ENCODE results near the gene IKBIP. TPM values are rescaled to one million over a fixed set of nuclear protein-coding genes. Genes with fewer than 3 reads are reported as not detected.

The IKBIP gene
- total and polyA plus RNA-seq, 9 of the 15 experiments (the other 6 are each of a cell fraction or from before 2014, with no cell fraction given) = 3.3 to 19.5 (median 14.9) TPM

- peak; percentile 84 for TF ChIP-seq GTF2E2 (tag; IDR thresholded peaks at IDR 0.05)
- TF ChIP-seq SNAPC5 (CRISPR knock-in tag; IDR thresholded peaks at IDR 0.05) = no peak
- peak; percentile 28 for TF ChIP-seq PRDM10 (IDR thresholded peaks at IDR 0.05; ENCODE audit: partially characterized antibody)
- no peak for TF ChIP-seq XRCC3 (IDR thresholded peaks at IDR 0.05)
- no peak for TF ChIP-seq WHSC1 (IDR thresholded peaks at IDR 0.05; ENCODE audit: low read length)
- TF ChIP-seq ZNF347 (CRISPR knock-in tag; IDR thresholded peaks at IDR 0.05; ENCODE audit: low read depth) = no peak
- TF ChIP-seq PURB (CRISPR knock-in tag; IDR thresholded peaks at IDR 0.05; ENCODE audit: low read depth) = no peak
- peak; percentile 98 for TF ChIP-seq PHF8 (IDR thresholded peaks at IDR 0.05; ENCODE audit: borderline replicate concordance, low read length)
- TF ChIP-seq ZNF277 (CRISPR knock-in tag; IDR thresholded peaks at IDR 0.05; ENCODE audit: borderline replicate concordance) = no peak
- no peak for TF ChIP-seq SMAD2 (IDR thresholded peaks at IDR 0.05; ENCODE audit: low read depth, low read length)
- peak in 1 of 2 experiments; percentile 61; a peak in 2 of 4 replicates for TF ChIP-seq FOXK2 (conservative IDR thresholded peaks at IDR 0.05 in 1 of 2, IDR thresholded peaks at IDR 0.05 in 1 of 2; ENCODE audit: low read depth in 2 of 2)
- TF ChIP-seq HMG20A (CRISPR knock-in tag; conservative IDR thresholded peaks at IDR 0.05) = no peak
- TF ChIP-seq ZNF146 (CRISPR knock-in tag; IDR thresholded peaks at IDR 0.05; ENCODE audit: unreplicated experiment) = no peak
- TF ChIP-seq YBX1 (IDR thresholded peaks at IDR 0.05) = no peak
- peak; percentile 59; the same call in 1 of the 2 replicates for TF ChIP-seq JUN (IDR thresholded peaks at IDR 0.05; ENCODE audit: borderline replicate concordance, low read depth, low read length)
- no peak for TF ChIP-seq JUN (CRISPR knock-in tag; IDR thresholded peaks at IDR 0.05; ENCODE audit: borderline replicate concordance)
- TF ChIP-seq BRCA1 (IDR thresholded peaks at IDR 0.05) = no peak
- TF ChIP-seq BRCA1 (CRISPR knock-in tag; IDR thresholded peaks at IDR 0.05) = no peak
- TF ChIP-seq ARHGAP35 (IDR thresholded peaks at IDR 0.05; ENCODE audit: partially characterized antibody) = no peak
- no peak for TF ChIP-seq CCAR2 (IDR thresholded peaks at IDR 0.05; ENCODE audit: low read depth, low read length)
- peak; percentile 61 for TF ChIP-seq NELFE (IDR thresholded peaks at IDR 0.05; ENCODE audit: insufficient read depth, insufficient read length)
- no peak for TF ChIP-seq ZNF133 (CRISPR knock-in tag; IDR thresholded peaks at IDR 0.05)
- no peak for TF ChIP-seq MXD1 (CRISPR knock-in tag; IDR thresholded peaks at IDR 0.05; ENCODE audit: borderline replicate concordance, poor library complexity, severe bottlenecking)
- no peak for TF ChIP-seq ZNF561 (CRISPR knock-in tag; conservative IDR thresholded peaks at IDR 0.05)
- no peak for TF ChIP-seq HNRNPH1 (optimal IDR thresholded peaks at IDR 0.05; ENCODE audit: low read depth, low read length)
Observed at GRCh38 chr12:98593351-98594049, 51.1 kb downstream of the IKBIP start, which contains the start of gene SLC25A3 (continued).

Measured in K562 (cell line).